GM23338 (cell line): Measurements from ENCODE around the gene CDH4. TPM values are rescaled to one million over a fixed set of nuclear protein-coding genes. Genes with fewer than 3 reads are reported as not detected.

Experiments used
- ATAC-seq: fragments of 200-7000 bp; cut with Tn5 transposase; 3 replicates; pipeline ENCODE4 v1.9.1; 2020
- DNase-seq: peaks from one replicate; pipeline ENCODE4 v3.0.0-alpha.2; 2015; ENCODE audit warnings: low spot score
- H2AFZ ChIP-seq: fragments of 200-600 bp; sonication (generic); 2 replicates; pipeline ENCODE4 v1.8.0; 2016; ENCODE audit warnings: antibody characterized with exemption, mild to moderate bottlenecking, moderate library complexity
- H3F3A ChIP-seq: fragments of 200-600 bp; sonication (generic); replicated peaks from 2 replicates; pipeline ENCODE4 v1.8.0; 2017; ENCODE audit warnings: antibody characterized with exemption, mixed run types, low read depth
- H3K27ac ChIP-seq: fragments of 200-600 bp; sonication (generic); 2 replicates; pipeline ENCODE4 v1.6.1; 2016; ENCODE audit warnings: low read depth
- H3K27me3 ChIP-seq: fragments of 200-600 bp; sonication (generic); 2 replicates; pipeline ENCODE4 v1.8.0; 2016; ENCODE audit warnings: mild to moderate bottlenecking, mixed run types, moderate library complexity; ENCODE audit not compliant: insufficient read depth
- H3K36me3 ChIP-seq: fragments of 200-600 bp; sonication (generic); 2 replicates; pipeline ENCODE4 v1.8.0; 2016; ENCODE audit warnings: mild to moderate bottlenecking; ENCODE audit not compliant: insufficient read depth
- H3K4me1 ChIP-seq: fragments of 200-600 bp; sonication (generic); 2 replicates; pipeline ENCODE4 v1.8.0; 2016; ENCODE audit warnings: mild to moderate bottlenecking, moderate library complexity; ENCODE audit not compliant: insufficient read depth
- H3K4me2 ChIP-seq: fragments of 200-600 bp; sonication (generic); 2 replicates; pipeline ENCODE4 v1.7.1; 2017; ENCODE audit warnings: mixed run types
- H3K4me3 ChIP-seq: fragments of 200-600 bp; sonication (generic); 2 replicates; pipeline ENCODE4 v1.6.1; 2016; ENCODE audit warnings: mixed run types
- H3K79me2 ChIP-seq: fragments of 200-600 bp; sonication (generic); replicated peaks from 2 replicates; pipeline ENCODE4 v1.8.0; 2017; ENCODE audit warnings: mild to moderate bottlenecking; ENCODE audit not compliant: insufficient read depth
- H3K9me2 ChIP-seq: fragments of 200-600 bp; sonication (generic); 2 replicates; pipeline ENCODE4 v1.8.0; 2017; ENCODE audit not compliant: insufficient read depth
- H4K20me1 ChIP-seq: fragments of 200-600 bp; sonication (generic); replicated peaks from 2 replicates; pipeline ENCODE4 v1.8.0; 2017; ENCODE audit warnings: mild to moderate bottlenecking; ENCODE audit not compliant: insufficient read depth
- H3K27ac Mint-ChIP-seq: 2 replicates; pipeline ENCODE4 v1.8.0; 2020; ENCODE audit warnings: inconsistent platforms, mild to moderate bottlenecking, moderate library complexity, mixed read lengths
- H3K27me3 Mint-ChIP-seq: 3 replicates; pipeline ENCODE4 v1.8.0; 2022; ENCODE audit warnings: low read depth, mild to moderate bottlenecking, moderate library complexity, mixed read lengths, inconsistent platforms; ENCODE audit not compliant: insufficient read depth, poor library complexity
- H3K36me3 Mint-ChIP-seq: 3 replicates; pipeline ENCODE4 v1.8.0; 2021; ENCODE audit warnings: low read depth, mild to moderate bottlenecking, inconsistent platforms, moderate library complexity, mixed read lengths
- H3K4me1 Mint-ChIP-seq: 3 replicates; pipeline ENCODE4 v1.8.0; 2020; ENCODE audit warnings: mild to moderate bottlenecking, inconsistent platforms, mixed read lengths
- H3K4me3 Mint-ChIP-seq: 3 replicates; pipeline ENCODE4 v1.8.0; 2021; ENCODE audit warnings: moderate library complexity, mild to moderate bottlenecking, inconsistent platforms, mixed read lengths
- H3K9me3 Mint-ChIP-seq: 3 replicates; pipeline ENCODE4 v1.8.0; 2020; ENCODE audit warnings: moderate library complexity, mild to moderate bottlenecking, inconsistent platforms, mixed read lengths
- CREB1 ChIP-seq: fragments of 250-450 bp; sonication (Bioruptor Pico); IDR thresholded peaks from 2 replicates; pipeline ENCODE4 v1.5.0; 2020; ENCODE audit warnings: low read depth, mild to moderate bottlenecking, moderate library complexity
- CTCF ChIP-seq, 2 experiments: fragments of 200-600 bp in 1 of 2; sonication (generic) in 1 of 2; conservative IDR thresholded peaks; 2 replicates each; pipeline versions ENCODE4 v1.5.1 to v1.6.1; 2016 to 2017; ENCODE audit warnings: antibody characterized with exemption in 2 of 2, low read depth in 2 of 2, mild to moderate bottlenecking in 2 of 2, moderate library complexity in 1 of 2
- ETS1 ChIP-seq: IDR thresholded peaks from 2 replicates; pipeline ENCODE4 v1.6.1; 2016; ENCODE audit warnings: antibody characterized with exemption
- EZH2phosphoT487 ChIP-seq: fragments of 200-600 bp; sonication (generic); IDR thresholded peaks from one replicate; pipeline ENCODE4 v1.8.1; 2018; ENCODE audit warnings: antibody characterized with exemption; ENCODE audit not compliant: unreplicated experiment
- NANOG ChIP-seq: IDR thresholded peaks from 2 replicates; pipeline ENCODE4 v1.6.1; 2016; ENCODE audit warnings: antibody characterized with exemption, borderline replicate concordance
- POLR2AphosphoS5 ChIP-seq: IDR thresholded peaks from 2 replicates; pipeline ENCODE4 v1.6.1; 2016; ENCODE audit warnings: antibody characterized with exemption, low read depth
- STAT1 ChIP-seq: IDR thresholded peaks from one replicate; pipeline ENCODE4 v1.6.1; 2016; ENCODE audit warnings: antibody characterized with exemption; ENCODE audit not compliant: unreplicated experiment
- ZNF114 ChIP-seq: fragments of 250-450 bp; sonication (Bioruptor Pico); IDR thresholded peaks from 2 replicates; pipeline ENCODE4 v1.5.0; 2020; ENCODE audit warnings: mild to moderate bottlenecking, moderate library complexity
- ZNF331 ChIP-seq: fragments of 250-450 bp; sonication (Bioruptor Pico); IDR thresholded peaks from 2 replicates; pipeline ENCODE4 v1.5.0; 2020; ENCODE audit warnings: low read depth, mild to moderate bottlenecking, moderate library complexity
- polyA plus RNA-seq: library from polyadenylated mRNA; unstranded; fragments of >200 nt; fragmentation: Nextera tagmentation; extraction: Ambion mirVana; gene quantifications from 2 replicates; pipeline ENCODE4 v1.2.1, GENCODE V29; 2016
- total RNA-seq: library from RNA; depleted of rRNA; stranded (reverse); fragments of >200 nt; shearing (Covaris generic); gene quantifications from 2 replicates; pipeline ENCODE4 v1.2.3, GENCODE V29; 2014
- TF ChIP-seq, protein P1 (sequence below): fragments of 250-450 bp; sonication (Bioruptor Pico); IDR thresholded peaks from 2 replicates; pipeline ENCODE4 v1.5.0; 2020; ENCODE audit warnings: mild to moderate bottlenecking, moderate library complexity
- TF ChIP-seq, protein P2 (sequence below): IDR thresholded peaks from one replicate; pipeline ENCODE4 v1.6.1; 2018; ENCODE audit warnings: antibody characterized with exemption; ENCODE audit not compliant: unreplicated experiment

The CDH4 gene
- total and polyA plus RNA-seq, 2 experiments from 2014 or later, result 1.2 to 4.2 TPM

GRCh38 chr20:61900945-61901293, 648.9 kb downstream of the CDH4 start:
- Histone ChIP-seq H4K20me1 (no peaks in the 10 kb centered on the region), H3K4me2 (no peak overlapping the region), H3K9me2 (no peaks in the 10 kb centered on the region), H3K27ac (no peak overlapping the region), H3K36me3 (no peaks in the 10 kb centered on the region), H3K4me1 (no peaks in the 10 kb centered on the region), H2AFZ (no peak overlapping the region), H3K79me2 (no peaks in the 10 kb centered on the region), H3K4me3 (no peak overlapping the region), H3F3A (no peaks in the 10 kb centered on the region), H3K27me3 (no peaks in the 10 kb centered on the region)
- Mint-ChIP-seq H3K36me3 (no peaks in the 10 kb centered on the region), H3K4me3 (no peak overlapping the region), H3K4me1 (no peaks in the 10 kb centered on the region), H3K27ac (no peak overlapping the region), H3K27me3 (peaks cover 7% of the 10 kb centered on the region), H3K9me3 (no peaks in the 10 kb centered on the region)
- ATAC-seq (no peak), DNase-seq (no peak)
- TF ChIP-seq ZNF331 (CRISPR knock-in tag), result no peak
- no peak for TF ChIP-seq POLR2AphosphoS5
- TF ChIP-seq, protein P1, sequence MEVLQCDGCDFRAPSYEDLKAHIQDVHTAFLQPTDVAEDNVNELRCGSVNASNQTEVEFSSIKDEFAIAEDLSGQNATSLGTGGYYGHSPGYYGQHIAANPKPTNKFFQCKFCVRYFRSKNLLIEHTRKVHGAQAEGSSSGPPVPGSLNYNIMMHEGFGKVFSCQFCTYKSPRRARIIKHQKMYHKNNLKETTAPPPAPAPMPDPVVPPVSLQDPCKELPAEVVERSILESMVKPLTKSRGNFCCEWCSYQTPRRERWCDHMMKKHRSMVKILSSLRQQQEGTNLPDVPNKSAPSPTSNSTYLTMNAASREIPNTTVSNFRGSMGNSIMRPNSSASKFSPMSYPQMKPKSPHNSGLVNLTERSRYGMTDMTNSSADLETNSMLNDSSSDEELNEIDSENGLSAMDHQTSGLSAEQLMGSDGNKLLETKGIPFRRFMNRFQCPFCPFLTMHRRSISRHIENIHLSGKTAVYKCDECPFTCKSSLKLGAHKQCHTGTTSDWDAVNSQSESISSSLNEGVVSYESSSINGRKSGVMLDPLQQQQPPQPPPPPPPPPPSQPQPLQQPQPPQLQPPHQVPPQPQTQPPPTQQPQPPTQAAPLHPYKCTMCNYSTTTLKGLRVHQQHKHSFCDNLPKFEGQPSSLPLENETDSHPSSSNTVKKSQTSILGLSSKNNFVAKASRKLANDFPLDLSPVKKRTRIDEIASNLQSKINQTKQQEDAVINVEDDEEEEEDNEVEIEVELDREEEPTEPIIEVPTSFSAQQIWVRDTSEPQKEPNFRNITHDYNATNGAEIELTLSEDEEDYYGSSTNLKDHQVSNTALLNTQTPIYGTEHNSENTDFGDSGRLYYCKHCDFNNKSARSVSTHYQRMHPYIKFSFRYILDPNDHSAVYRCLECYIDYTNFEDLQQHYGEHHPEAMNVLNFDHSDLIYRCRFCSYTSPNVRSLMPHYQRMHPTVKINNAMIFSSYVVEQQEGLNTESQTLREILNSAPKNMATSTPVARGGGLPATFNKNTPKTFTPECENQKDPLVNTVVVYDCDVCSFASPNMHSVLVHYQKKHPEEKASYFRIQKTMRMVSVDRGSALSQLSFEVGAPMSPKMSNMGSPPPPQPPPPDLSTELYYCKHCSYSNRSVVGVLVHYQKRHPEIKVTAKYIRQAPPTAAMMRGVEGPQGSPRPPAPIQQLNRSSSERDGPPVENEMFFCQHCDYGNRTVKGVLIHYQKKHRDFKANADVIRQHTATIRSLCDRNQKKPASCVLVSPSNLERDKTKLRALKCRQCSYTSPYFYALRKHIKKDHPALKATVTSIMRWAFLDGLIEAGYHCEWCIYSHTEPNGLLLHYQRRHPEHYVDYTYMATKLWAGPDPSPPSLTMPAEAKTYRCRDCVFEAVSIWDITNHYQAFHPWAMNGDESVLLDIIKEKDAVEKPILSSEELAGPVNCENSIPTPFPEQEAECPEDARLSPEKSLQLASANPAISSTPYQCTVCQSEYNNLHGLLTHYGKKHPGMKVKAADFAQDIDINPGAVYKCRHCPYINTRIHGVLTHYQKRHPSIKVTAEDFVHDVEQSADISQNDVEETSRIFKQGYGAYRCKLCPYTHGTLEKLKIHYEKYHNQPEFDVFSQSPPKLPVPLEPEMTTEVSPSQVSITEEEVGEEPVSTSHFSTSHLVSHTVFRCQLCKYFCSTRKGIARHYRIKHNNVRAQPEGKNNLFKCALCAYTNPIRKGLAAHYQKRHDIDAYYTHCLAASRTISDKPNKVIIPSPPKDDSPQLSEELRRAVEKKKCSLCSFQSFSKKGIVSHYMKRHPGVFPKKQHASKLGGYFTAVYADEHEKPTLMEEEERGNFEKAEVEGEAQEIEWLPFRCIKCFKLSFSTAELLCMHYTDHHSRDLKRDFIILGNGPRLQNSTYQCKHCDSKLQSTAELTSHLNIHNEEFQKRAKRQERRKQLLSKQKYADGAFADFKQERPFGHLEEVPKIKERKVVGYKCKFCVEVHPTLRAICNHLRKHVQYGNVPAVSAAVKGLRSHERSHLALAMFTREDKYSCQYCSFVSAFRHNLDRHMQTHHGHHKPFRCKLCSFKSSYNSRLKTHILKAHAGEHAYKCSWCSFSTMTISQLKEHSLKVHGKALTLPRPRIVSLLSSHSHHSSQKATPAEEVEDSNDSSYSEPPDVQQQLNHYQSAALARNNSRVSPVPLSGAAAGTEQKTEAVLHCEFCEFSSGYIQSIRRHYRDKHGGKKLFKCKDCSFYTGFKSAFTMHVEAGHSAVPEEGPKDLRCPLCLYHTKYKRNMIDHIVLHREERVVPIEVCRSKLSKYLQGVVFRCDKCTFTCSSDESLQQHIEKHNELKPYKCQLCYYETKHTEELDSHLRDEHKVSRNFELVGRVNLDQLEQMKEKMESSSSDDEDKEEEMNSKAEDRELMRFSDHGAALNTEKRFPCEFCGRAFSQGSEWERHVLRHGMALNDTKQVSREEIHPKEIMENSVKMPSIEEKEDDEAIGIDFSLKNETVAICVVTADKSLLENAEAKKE (CRISPR knock-in tag), result no peak
- no peak for TF ChIP-seq STAT1
- no peak for TF ChIP-seq CREB1 (CRISPR knock-in tag)
- no peak for TF ChIP-seq NANOG
- TF ChIP-seq ZNF114 (CRISPR knock-in tag), result no peak
- TF ChIP-seq CTCF (conservative IDR thresholded peaks at IDR 0.05; ENCODE audit: low read depth in 2 of 2), result no peak
- no peak for TF ChIP-seq EZH2phosphoT487
- TF ChIP-seq ETS1, result no peak
- TF ChIP-seq, protein P2, sequence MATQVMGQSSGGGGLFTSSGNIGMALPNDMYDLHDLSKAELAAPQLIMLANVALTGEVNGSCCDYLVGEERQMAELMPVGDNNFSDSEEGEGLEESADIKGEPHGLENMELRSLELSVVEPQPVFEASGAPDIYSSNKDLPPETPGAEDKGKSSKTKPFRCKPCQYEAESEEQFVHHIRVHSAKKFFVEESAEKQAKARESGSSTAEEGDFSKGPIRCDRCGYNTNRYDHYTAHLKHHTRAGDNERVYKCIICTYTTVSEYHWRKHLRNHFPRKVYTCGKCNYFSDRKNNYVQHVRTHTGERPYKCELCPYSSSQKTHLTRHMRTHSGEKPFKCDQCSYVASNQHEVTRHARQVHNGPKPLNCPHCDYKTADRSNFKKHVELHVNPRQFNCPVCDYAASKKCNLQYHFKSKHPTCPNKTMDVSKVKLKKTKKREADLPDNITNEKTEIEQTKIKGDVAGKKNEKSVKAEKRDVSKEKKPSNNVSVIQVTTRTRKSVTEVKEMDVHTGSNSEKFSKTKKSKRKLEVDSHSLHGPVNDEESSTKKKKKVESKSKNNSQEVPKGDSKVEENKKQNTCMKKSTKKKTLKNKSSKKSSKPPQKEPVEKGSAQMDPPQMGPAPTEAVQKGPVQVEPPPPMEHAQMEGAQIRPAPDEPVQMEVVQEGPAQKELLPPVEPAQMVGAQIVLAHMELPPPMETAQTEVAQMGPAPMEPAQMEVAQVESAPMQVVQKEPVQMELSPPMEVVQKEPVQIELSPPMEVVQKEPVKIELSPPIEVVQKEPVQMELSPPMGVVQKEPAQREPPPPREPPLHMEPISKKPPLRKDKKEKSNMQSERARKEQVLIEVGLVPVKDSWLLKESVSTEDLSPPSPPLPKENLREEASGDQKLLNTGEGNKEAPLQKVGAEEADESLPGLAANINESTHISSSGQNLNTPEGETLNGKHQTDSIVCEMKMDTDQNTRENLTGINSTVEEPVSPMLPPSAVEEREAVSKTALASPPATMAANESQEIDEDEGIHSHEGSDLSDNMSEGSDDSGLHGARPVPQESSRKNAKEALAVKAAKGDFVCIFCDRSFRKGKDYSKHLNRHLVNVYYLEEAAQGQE, result no peak
